WTC11 (cell line): ENCODE results near the gene NDUFS2. TPM values are rescaled to one million over a fixed set of nuclear protein-coding genes. Genes with fewer than 3 reads are reported as not detected.

ENCODE experiments used
- ATAC-seq: fragments of 200-7000 bp; cut with Tn5 transposase; 2 replicates; pipeline ENCODE4 v1.10.0; 2021; ENCODE audit warnings: mild to moderate bottlenecking, moderate library complexity
- CTCF ChIA-PET: fragments of 300-600 bp; sonication (Branson Sonifier 250); formaldehyde crosslinking; loops from one replicate; lab custom pipeline; 2021; ENCODE audit warnings: antibody characterized with exemption; lab: Charles Lee
- POLR2A ChIA-PET: fragments of 350-600 bp; sonication (Branson Sonifier 250); formaldehyde crosslinking; loops from one replicate; lab custom pipeline; 2021; ENCODE audit warnings: antibody characterized with exemption; lab: Charles Lee
- DNase-seq: peaks from one replicate; pipeline ENCODE4 v3.0.0; 2021; ENCODE audit warnings: low spot score
- H3K27ac Mint-ChIP-seq: 2 replicates; pipeline ENCODE4 v1.8.0; 2021; ENCODE audit warnings: mixed read lengths
- H3K27me3 Mint-ChIP-seq: 2 replicates; pipeline ENCODE4 v1.8.0; 2021; ENCODE audit warnings: low read depth, mild to moderate bottlenecking, moderate library complexity, mixed read lengths
- H3K36me3 Mint-ChIP-seq: 2 replicates; pipeline ENCODE4 v1.8.0; 2021; ENCODE audit warnings: mixed read lengths
- H3K4me1 Mint-ChIP-seq: 2 replicates; pipeline ENCODE4 v1.8.0; 2022; ENCODE audit warnings: mixed read lengths
- H3K4me3 Mint-ChIP-seq: 2 replicates; pipeline ENCODE4 v1.8.0; 2021; ENCODE audit warnings: mild to moderate bottlenecking, moderate library complexity, mixed read lengths
- H3K9me3 Mint-ChIP-seq: 2 replicates; pipeline ENCODE4 v1.8.0; 2021; ENCODE audit warnings: mixed read lengths
- ESRRA ChIP-seq: sonication (generic); formaldehyde crosslinking; IDR thresholded peaks from 2 replicates; pipeline ENCODE4 v1.8.1; 2022; ENCODE audit warnings: mild to moderate bottlenecking, missing genetic modification reagents, borderline replicate concordance
- ETV6 ChIP-seq: sonication (generic); formaldehyde crosslinking; IDR thresholded peaks from 2 replicates; pipeline ENCODE4 v1.8.1; 2022; ENCODE audit warnings: mild to moderate bottlenecking, missing genetic modification reagents
- FOXK1 ChIP-seq: sonication (generic); formaldehyde crosslinking; IDR thresholded peaks from 2 replicates; pipeline ENCODE4 v1.8.0; 2022; ENCODE audit warnings: mild to moderate bottlenecking, moderate library complexity, missing genetic modification reagents
- JAZF1 ChIP-seq: fragments of 250-450 bp; sonication (Bioruptor Pico); IDR thresholded peaks from 2 replicates; pipeline ENCODE4 v1.9.0; 2021; ENCODE audit warnings: moderate library complexity, mild to moderate bottlenecking, inconsistent platforms
- MXD4 ChIP-seq: fragments of 250-450 bp; sonication (Bioruptor Pico); IDR thresholded peaks from 2 replicates; pipeline ENCODE4 v1.8.0; 2021; ENCODE audit warnings: mild to moderate bottlenecking, moderate library complexity, borderline replicate concordance
- MYBL2 ChIP-seq: sonication (generic); formaldehyde crosslinking; IDR thresholded peaks from 2 replicates; pipeline ENCODE4 v1.8.1; 2023; ENCODE audit warnings: mild to moderate bottlenecking, moderate library complexity, missing genetic modification reagents
- OVOL2 ChIP-seq: fragments of 250-450 bp; sonication (Bioruptor Pico); IDR thresholded peaks from 2 replicates; pipeline ENCODE4 v1.9.0; 2021; ENCODE audit warnings: mild to moderate bottlenecking, borderline replicate concordance
- SMAD3 ChIP-seq: sonication (generic); formaldehyde crosslinking; IDR thresholded peaks from 2 replicates; pipeline ENCODE4 v1.8.0; 2022; ENCODE audit warnings: missing genetic modification reagents, mild to moderate bottlenecking, borderline replicate concordance
- SOX15 ChIP-seq: fragments of 250-450 bp; sonication (Bioruptor Pico); IDR thresholded peaks from 2 replicates; pipeline ENCODE4 v1.9.0; 2021; ENCODE audit warnings: mild to moderate bottlenecking
- TEAD4 ChIP-seq: sonication (generic); formaldehyde crosslinking; IDR thresholded peaks from 2 replicates; pipeline ENCODE4 v1.8.0; 2022; ENCODE audit warnings: mild to moderate bottlenecking, missing genetic modification reagents
- ZNF232 ChIP-seq: sonication (generic); formaldehyde crosslinking; IDR thresholded peaks from 2 replicates; pipeline ENCODE4 v1.8.0; 2022; ENCODE audit warnings: mild to moderate bottlenecking, missing genetic modification reagents
- ZNF416 ChIP-seq: fragments of 250-450 bp; sonication (Bioruptor Pico); IDR thresholded peaks from 2 replicates; pipeline ENCODE4 v1.9.0; 2021; ENCODE audit warnings: mild to moderate bottlenecking, inconsistent platforms
- ZNF671 ChIP-seq: fragments of 250-450 bp; sonication (Bioruptor Pico); IDR thresholded peaks from 2 replicates; pipeline ENCODE4 v1.8.0; 2021; ENCODE audit warnings: mild to moderate bottlenecking
- total RNA-seq: library from RNA; stranded (reverse); gene quantifications from 3 replicates; pipeline ENCODE4 v1.2.3, GENCODE V29; 2021
- TF ChIP-seq, protein P1 (sequence below): sonication (generic); formaldehyde crosslinking; IDR thresholded peaks from 2 replicates; pipeline ENCODE4 v1.8.0; 2022; ENCODE audit warnings: mild to moderate bottlenecking, missing genetic modification reagents
- TF ChIP-seq, protein P2 (sequence below): sonication (generic); formaldehyde crosslinking; IDR thresholded peaks from 2 replicates; pipeline ENCODE4 v1.8.1; 2023; ENCODE audit warnings: mild to moderate bottlenecking, missing genetic modification reagents, moderate library complexity
- TF ChIP-seq, protein P3 (sequence below): sonication (generic); formaldehyde crosslinking; IDR thresholded peaks from 2 replicates; pipeline ENCODE4 v1.8.1; 2022; ENCODE audit warnings: mild to moderate bottlenecking, missing genetic modification reagents, moderate library complexity, borderline replicate concordance
- TF ChIP-seq, protein P4 (sequence below): sonication (generic); formaldehyde crosslinking; IDR thresholded peaks from 2 replicates; pipeline ENCODE4 v1.8.1; 2023; ENCODE audit warnings: mild to moderate bottlenecking, moderate library complexity, missing genetic modification reagents
- TF ChIP-seq, protein P5 (sequence below): fragments of 250-450 bp; sonication (Bioruptor Pico); IDR thresholded peaks from 2 replicates; pipeline ENCODE4 v1.9.0; 2021; ENCODE audit warnings: mild to moderate bottlenecking
- TF ChIP-seq, protein P6 (sequence below): sonication (generic); formaldehyde crosslinking; IDR thresholded peaks from 2 replicates; pipeline ENCODE4 v1.8.1; 2023; ENCODE audit warnings: mild to moderate bottlenecking, missing genetic modification reagents
- TF ChIP-seq, protein P7 (sequence below): sonication (generic); formaldehyde crosslinking; IDR thresholded peaks from 2 replicates; pipeline ENCODE4 v1.8.0; 2022; ENCODE audit warnings: mild to moderate bottlenecking, missing genetic modification reagents
- TF ChIP-seq, protein P8 (sequence below): sonication (generic); formaldehyde crosslinking; IDR thresholded peaks from 2 replicates; pipeline ENCODE4 v1.8.1; 2023; ENCODE audit warnings: mild to moderate bottlenecking, missing genetic modification reagents, borderline replicate concordance

Gene NDUFS2
- total RNA-seq, 1 experiment from 2014 or later: 108 TPM

DNA sequence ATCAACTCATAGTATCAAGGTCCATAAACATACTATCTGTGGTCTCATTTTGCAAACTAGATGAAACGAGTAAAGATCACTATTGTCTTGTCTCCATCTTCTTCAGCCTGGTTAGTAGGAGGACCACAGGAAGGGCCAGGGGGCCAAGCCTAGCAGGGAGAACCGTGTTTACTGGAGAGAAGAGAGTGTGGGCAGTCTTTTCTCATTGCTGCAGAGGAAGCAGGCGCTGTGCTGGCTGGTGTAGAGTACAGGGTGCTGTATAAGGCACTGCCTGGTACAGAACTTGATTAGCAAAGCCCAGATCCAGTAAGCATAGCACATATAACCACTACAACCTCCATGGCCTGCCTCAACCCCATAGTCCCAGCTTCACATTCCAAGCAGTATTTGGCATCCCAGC lies 14.9 kb upstream of the NDUFS2 start (continued):
- TF ChIP-seq, protein P1, sequence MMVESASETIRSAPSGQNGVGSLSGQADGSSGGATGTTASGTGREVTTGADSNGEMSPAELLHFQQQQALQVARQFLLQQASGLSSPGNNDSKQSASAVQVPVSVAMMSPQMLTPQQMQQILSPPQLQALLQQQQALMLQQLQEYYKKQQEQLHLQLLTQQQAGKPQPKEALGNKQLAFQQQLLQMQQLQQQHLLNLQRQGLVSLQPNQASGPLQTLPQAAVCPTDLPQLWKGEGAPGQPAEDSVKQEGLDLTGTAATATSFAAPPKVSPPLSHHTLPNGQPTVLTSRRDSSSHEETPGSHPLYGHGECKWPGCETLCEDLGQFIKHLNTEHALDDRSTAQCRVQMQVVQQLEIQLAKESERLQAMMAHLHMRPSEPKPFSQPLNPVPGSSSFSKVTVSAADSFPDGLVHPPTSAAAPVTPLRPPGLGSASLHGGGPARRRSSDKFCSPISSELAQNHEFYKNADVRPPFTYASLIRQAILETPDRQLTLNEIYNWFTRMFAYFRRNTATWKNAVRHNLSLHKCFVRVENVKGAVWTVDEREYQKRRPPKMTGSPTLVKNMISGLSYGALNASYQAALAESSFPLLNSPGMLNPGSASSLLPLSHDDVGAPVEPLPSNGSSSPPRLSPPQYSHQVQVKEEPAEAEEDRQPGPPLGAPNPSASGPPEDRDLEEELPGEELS: no peak
- TF ChIP-seq, protein P2, sequence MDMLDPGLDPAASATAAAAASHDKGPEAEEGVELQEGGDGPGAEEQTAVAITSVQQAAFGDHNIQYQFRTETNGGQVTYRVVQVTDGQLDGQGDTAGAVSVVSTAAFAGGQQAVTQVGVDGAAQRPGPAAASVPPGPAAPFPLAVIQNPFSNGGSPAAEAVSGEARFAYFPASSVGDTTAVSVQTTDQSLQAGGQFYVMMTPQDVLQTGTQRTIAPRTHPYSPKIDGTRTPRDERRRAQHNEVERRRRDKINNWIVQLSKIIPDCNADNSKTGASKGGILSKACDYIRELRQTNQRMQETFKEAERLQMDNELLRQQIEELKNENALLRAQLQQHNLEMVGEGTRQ (CRISPR knock-in tag): no peak
- TF ChIP-seq ETV6 (CRISPR knock-in tag): no peak
- TF ChIP-seq TEAD4 (CRISPR knock-in tag): no peak
- TF ChIP-seq JAZF1 (CRISPR knock-in tag): no peak
- TF ChIP-seq SOX15 (CRISPR knock-in tag): no peak
- no peak for TF ChIP-seq OVOL2 (CRISPR knock-in tag)
- TF ChIP-seq, protein P3, sequence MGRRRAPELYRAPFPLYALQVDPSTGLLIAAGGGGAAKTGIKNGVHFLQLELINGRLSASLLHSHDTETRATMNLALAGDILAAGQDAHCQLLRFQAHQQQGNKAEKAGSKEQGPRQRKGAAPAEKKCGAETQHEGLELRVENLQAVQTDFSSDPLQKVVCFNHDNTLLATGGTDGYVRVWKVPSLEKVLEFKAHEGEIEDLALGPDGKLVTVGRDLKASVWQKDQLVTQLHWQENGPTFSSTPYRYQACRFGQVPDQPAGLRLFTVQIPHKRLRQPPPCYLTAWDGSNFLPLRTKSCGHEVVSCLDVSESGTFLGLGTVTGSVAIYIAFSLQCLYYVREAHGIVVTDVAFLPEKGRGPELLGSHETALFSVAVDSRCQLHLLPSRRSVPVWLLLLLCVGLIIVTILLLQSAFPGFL: no peak
- TF ChIP-seq MYBL2 (CRISPR knock-in tag): no peak
- TF ChIP-seq ZNF671 (CRISPR knock-in tag): no peak
- TF ChIP-seq FOXK1: no peak
- no peak for TF ChIP-seq ZNF416 (CRISPR knock-in tag)
- no peak for TF ChIP-seq ZNF232 (CRISPR knock-in tag)

DNA sequence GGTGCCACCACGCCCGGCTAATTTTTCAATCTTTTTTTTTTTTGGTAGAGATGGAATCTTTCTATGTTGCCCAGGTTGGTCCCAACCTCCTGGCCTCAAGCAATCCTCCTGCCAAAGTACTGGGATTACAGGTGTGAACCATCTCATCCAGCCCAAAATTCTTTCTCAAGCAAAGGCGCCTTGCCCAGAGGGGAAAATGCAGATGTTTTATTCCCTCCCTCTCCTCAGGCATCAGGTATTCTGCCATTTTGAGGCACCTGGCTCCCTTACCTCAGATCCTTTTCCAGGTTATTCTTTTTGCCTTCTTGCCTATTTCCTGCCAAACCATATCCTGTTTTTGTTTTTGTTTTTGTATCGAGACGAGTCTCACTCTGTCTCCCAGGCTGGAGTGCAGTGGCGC lies 13.8 kb upstream of the NDUFS2 start:
- Mint-ChIP-seq H3K27ac (no peak overlapping the region), H3K4me1 (peaks cover 15% of the 10 kb centered on the region)
- TF ChIP-seq, protein P4, sequence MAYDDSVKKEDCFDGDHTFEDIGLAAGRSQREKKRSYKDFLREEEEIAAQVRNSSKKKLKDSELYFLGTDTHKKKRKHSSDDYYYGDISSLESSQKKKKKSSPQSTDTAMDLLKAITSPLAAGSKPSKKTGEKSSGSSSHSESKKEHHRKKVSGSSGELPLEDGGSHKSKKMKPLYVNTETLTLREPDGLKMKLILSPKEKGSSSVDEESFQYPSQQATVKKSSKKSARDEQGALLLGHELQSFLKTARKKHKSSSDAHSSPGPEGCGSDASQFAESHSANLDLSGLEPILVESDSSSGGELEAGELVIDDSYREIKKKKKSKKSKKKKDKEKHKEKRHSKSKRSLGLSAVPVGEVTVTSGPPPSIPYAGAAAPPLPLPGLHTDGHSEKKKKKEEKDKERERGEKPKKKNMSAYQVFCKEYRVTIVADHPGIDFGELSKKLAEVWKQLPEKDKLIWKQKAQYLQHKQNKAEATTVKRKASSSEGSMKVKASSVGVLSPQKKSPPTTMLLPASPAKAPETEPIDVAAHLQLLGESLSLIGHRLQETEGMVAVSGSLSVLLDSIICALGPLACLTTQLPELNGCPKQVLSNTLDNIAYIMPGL: no peak
- TF ChIP-seq, protein P2 (CRISPR knock-in tag): no peak
- TF ChIP-seq SMAD3 (CRISPR knock-in tag) (no peak), MXD4 (CRISPR knock-in tag) (no peak), ESRRA (CRISPR knock-in tag) (no peak)
- TF ChIP-seq, protein P5, sequence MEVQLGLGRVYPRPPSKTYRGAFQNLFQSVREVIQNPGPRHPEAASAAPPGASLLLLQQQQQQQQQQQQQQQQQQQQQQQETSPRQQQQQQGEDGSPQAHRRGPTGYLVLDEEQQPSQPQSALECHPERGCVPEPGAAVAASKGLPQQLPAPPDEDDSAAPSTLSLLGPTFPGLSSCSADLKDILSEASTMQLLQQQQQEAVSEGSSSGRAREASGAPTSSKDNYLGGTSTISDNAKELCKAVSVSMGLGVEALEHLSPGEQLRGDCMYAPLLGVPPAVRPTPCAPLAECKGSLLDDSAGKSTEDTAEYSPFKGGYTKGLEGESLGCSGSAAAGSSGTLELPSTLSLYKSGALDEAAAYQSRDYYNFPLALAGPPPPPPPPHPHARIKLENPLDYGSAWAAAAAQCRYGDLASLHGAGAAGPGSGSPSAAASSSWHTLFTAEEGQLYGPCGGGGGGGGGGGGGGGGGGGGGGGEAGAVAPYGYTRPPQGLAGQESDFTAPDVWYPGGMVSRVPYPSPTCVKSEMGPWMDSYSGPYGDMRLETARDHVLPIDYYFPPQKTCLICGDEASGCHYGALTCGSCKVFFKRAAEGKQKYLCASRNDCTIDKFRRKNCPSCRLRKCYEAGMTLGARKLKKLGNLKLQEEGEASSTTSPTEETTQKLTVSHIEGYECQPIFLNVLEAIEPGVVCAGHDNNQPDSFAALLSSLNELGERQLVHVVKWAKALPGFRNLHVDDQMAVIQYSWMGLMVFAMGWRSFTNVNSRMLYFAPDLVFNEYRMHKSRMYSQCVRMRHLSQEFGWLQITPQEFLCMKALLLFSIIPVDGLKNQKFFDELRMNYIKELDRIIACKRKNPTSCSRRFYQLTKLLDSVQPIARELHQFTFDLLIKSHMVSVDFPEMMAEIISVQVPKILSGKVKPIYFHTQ: no peak
- TF ChIP-seq, protein P6, sequence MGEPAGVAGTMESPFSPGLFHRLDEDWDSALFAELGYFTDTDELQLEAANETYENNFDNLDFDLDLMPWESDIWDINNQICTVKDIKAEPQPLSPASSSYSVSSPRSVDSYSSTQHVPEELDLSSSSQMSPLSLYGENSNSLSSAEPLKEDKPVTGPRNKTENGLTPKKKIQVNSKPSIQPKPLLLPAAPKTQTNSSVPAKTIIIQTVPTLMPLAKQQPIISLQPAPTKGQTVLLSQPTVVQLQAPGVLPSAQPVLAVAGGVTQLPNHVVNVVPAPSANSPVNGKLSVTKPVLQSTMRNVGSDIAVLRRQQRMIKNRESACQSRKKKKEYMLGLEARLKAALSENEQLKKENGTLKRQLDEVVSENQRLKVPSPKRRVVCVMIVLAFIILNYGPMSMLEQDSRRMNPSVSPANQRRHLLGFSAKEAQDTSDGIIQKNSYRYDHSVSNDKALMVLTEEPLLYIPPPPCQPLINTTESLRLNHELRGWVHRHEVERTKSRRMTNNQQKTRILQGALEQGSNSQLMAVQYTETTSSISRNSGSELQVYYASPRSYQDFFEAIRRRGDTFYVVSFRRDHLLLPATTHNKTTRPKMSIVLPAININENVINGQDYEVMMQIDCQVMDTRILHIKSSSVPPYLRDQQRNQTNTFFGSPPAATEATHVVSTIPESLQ: no peak
- TF ChIP-seq, protein P7, sequence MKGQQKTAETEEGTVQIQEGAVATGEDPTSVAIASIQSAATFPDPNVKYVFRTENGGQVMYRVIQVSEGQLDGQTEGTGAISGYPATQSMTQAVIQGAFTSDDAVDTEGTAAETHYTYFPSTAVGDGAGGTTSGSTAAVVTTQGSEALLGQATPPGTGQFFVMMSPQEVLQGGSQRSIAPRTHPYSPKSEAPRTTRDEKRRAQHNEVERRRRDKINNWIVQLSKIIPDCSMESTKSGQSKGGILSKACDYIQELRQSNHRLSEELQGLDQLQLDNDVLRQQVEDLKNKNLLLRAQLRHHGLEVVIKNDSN (CRISPR knock-in tag): no peak
- TF ChIP-seq, protein P8, sequence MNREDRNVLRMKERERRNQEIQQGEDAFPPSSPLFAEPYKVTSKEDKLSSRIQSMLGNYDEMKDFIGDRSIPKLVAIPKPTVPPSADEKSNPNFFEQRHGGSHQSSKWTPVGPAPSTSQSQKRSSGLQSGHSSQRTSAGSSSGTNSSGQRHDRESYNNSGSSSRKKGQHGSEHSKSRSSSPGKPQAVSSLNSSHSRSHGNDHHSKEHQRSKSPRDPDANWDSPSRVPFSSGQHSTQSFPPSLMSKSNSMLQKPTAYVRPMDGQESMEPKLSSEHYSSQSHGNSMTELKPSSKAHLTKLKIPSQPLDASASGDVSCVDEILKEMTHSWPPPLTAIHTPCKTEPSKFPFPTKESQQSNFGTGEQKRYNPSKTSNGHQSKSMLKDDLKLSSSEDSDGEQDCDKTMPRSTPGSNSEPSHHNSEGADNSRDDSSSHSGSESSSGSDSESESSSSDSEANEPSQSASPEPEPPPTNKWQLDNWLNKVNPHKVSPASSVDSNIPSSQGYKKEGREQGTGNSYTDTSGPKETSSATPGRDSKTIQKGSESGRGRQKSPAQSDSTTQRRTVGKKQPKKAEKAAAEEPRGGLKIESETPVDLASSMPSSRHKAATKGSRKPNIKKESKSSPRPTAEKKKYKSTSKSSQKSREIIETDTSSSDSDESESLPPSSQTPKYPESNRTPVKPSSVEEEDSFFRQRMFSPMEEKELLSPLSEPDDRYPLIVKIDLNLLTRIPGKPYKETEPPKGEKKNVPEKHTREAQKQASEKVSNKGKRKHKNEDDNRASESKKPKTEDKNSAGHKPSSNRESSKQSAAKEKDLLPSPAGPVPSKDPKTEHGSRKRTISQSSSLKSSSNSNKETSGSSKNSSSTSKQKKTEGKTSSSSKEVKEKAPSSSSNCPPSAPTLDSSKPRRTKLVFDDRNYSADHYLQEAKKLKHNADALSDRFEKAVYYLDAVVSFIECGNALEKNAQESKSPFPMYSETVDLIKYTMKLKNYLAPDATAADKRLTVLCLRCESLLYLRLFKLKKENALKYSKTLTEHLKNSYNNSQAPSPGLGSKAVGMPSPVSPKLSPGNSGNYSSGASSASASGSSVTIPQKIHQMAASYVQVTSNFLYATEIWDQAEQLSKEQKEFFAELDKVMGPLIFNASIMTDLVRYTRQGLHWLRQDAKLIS (CRISPR knock-in tag): no peak

More for the DNA sequence above, 13.8 kb upstream of the NDUFS2 start:
- DNase-seq: no peak
- no peak overlapping the region for H3K4me3 Mint-ChIP-seq
- POLR2A ChIA-PET: interaction anchor here (0.7 kb wide), 1 partner anchor 109 kb away, joined by 7 read pairs; no protein-coding TSS in a partner anchor
- H3K36me3 Mint-ChIP-seq: 0 out of 2 replicates have a peak, but pooled peaks cover 3% of the 10 kb centered on the region
- CTCF ChIA-PET: interaction anchor here (0.7 kb wide), 1 partner anchor 9 kb away, joined by 7 read pairs; no protein-coding TSS in a partner anchor
- no peaks in the 10 kb centered on the region for H3K27me3 Mint-ChIP-seq
- ATAC-seq: no peak
- no peaks in the 10 kb centered on the region for H3K9me3 Mint-ChIP-seq
